Adrenal gland (tissue), 12 donors: ENCODE results near the gene SIPA1L2. TPM values are rescaled to one million over a fixed set of nuclear protein-coding genes. Genes with fewer than 3 reads are reported as not detected.

Experiments
- DNase-seq, 7 donors: peaks; one replicate each; pipeline ENCODE4 v3.0.0-alpha.2; 2019 to 2020
- H3K27ac ChIP-seq, 5 donors: fragments of 200-600 bp; sonication (generic) in 4 of 5; 1 replicate in 3 of 5; 2 replicates in 2 of 5; pipeline versions ENCODE4 v1.5.1 to v1.8.0; 2016 to 2020; ENCODE audit warnings: mild to moderate bottlenecking in 1 of 5
- H3K27me3 ChIP-seq: fragments of 200-600 bp; 2 replicates; pipeline ENCODE4 v1.8.0; 2021
- H3K36me3 ChIP-seq, 2 donors: fragments of 200-600 bp; replicated peaks in 1 of 2; 1 replicate in 1 of 2; 2 replicates in 1 of 2; pipeline versions ENCODE4 v1.5.1 to v1.8.0; 2018 to 2022
- H3K4me1 ChIP-seq, 2 donors: fragments of 200-600 bp; replicated peaks in 1 of 2; 1 replicate in 1 of 2; 2 replicates in 1 of 2; pipeline versions ENCODE4 v1.5.1 to v1.8.0; 2018 to 2021
- H3K4me3 ChIP-seq, 4 donors: fragments of 200-600 bp; sonication (generic) in 3 of 4; one replicate each; pipeline ENCODE4 v1.5.1; 2016 to 2018
- H3K9me3 ChIP-seq, 3 donors: fragments of 200-600 bp; sonication (generic) in 1 of 3; replicated peaks in 1 of 3; 1 replicate in 2 of 3; 2 replicates in 1 of 3; pipeline versions ENCODE4 v1.5.1 to v1.8.0; 2016 to 2021
- CTCF ChIP-seq, 6 experiments: fragments of 450-650 bp in 4 of 6; fragments of 200-600 bp in 2 of 6; sonication (generic) in 1 of 6; IDR thresholded peaks; 1 replicate in 5 of 6; 2 replicates in 1 of 6; pipeline versions ENCODE4 v1.5.1 to v1.8.0; 2016 to 2021; ENCODE audit warnings: antibody characterized with exemption in 6 of 6, mild to moderate bottlenecking in 2 of 6, moderate library complexity in 1 of 6
- POLR2A ChIP-seq, 2 donors: fragments of 450-650 bp; IDR thresholded peaks; one replicate each; pipeline ENCODE4 v1.6.1; 2017; ENCODE audit warnings: antibody characterized with exemption in 2 of 2, mild to moderate bottlenecking in 2 of 2, moderate library complexity in 1 of 2
- WGBS, 4 donors: extraction: QIAGEN DNeasy Blood & Tissue Kit in 2 of 4; methylation state at CpG; one replicate each; pipeline versions ENCODE4 v1.1.5 to v1.1.7; 2013 to 2017; 5-methylcytosine and 5-hydroxymethylcytosine counted together
- intact Hi-C, 2 donors: fragments of 100-400 bp; cut with DNase I; formaldehyde crosslinking; loops; one replicate each; pipeline versions ENCODE4 v1.14.1 to v1.15.0; 2022 to 2023
- polyA plus RNA-seq, 3 donors: library from polyadenylated mRNA; stranded (reverse); fragments of 200-250 nt in 2 of 3; fragments of 350-450 nt in 1 of 3; fragmentation: Illumina TruSeq in 1 of 3; extraction: RNeasy Lipid Tissue Mini Kit (QIAGEN cat#74804) in 1 of 3; gene quantifications; one replicate each; pipeline ENCODE4 v1.2.3, GENCODE V29; 2013 to 2014
- total RNA-seq, 9 donors: library from RNA; depleted of rRNA in 4 of 9; stranded (reverse); fragments of >200 nt in 4 of 9; fragments of 120-200 nt in 1 of 9; fragmentation: NEBNext Ultra II Directional in 1 of 9; extraction: Animal tissue kit (Norgen Biotek cat#: 25700) in 1 of 9; gene quantifications; one replicate each; pipeline versions ENCODE4 v1.1.0 to v1.2.4, GENCODE V29; 2013 to 2023
- donor health status: healthy with polysubstance abuse.
- donor health status: Bipolar disorder and iron deficiency.
- donor health status: DM: yes; HTN: yes; CAD: no.
- donor health status: DM: no; HTN: no; CAD: no.
- donor health status: DM: no; HTN: no; CAD: no.
- donor health status: DM: yes; HTN: yes; CAD: no.

Gene SIPA1L2
- total and polyA plus RNA-seq, 12 donors = 5.5 to 15.9 (median 10.6) TPM

GRCh38 chr1:232675898-232676297 lies 46.0 kb upstream of the SIPA1L2 start:
- H3K27ac ChIP-seq = no peak overlapping the region

GRCh38 chr1:232675260-232675659 lies 45.3 kb upstream of the SIPA1L2 start:
- Histone ChIP-seq H3K4me3 (no peak overlapping the region), H3K9me3 (no peaks in the 10 kb centered on the region), H3K36me3 (no peaks in the 10 kb centered on the region), H3K27ac (no peak overlapping the region), H3K4me1 (no peaks in the 10 kb centered on the region), H3K27me3 (no peaks in the 10 kb centered on the region)
- WGBS, 4 donors = 68 to 84% (median 78%) methylated on average over 5 of the region's 5 CpGs
- TF ChIP-seq CTCF (IDR thresholded peaks at IDR 0.05) = no peak
- DNase-seq = no peak
- intact Hi-C loops = no loop called here

More at GRCh38 chr1:232675898-232676297, 46.0 kb upstream of the SIPA1L2 start:
- Histone ChIP-seq H3K4me1 (no peaks in the 10 kb centered on the region), H3K9me3 (no peaks in the 10 kb centered on the region), H3K4me3 (no peak overlapping the region), H3K36me3 (no peaks in the 10 kb centered on the region), H3K27me3 (no peaks in the 10 kb centered on the region)
- DNase-seq = no peak
- no peak for TF ChIP-seq POLR2A (IDR thresholded peaks at IDR 0.05)
- TF ChIP-seq CTCF (IDR thresholded peaks at IDR 0.05) = no peak
- intact Hi-C loops = no loop called here
- WGBS, 4 donors = 83 to 95% (median 92%) methylated on average over 1 of the region's 1 CpG

- peaks cover 0 to 2% of the 10 kb centered on the region in 2 donors for H3K4me1 ChIP-seq
- DNase-seq = no peak
- no peaks in the 10 kb centered on the region for H3K36me3 ChIP-seq
- TF ChIP-seq POLR2A (IDR thresholded peaks at IDR 0.05) (no peak), CTCF (IDR thresholded peaks at IDR 0.05) (no peak)
- H3K27me3 ChIP-seq = no peaks in the 10 kb centered on the region
- H3K27ac ChIP-seq = no peak overlapping the region
- H3K4me3 ChIP-seq = no peak overlapping the region
- H3K9me3 ChIP-seq = no peaks in the 10 kb centered on the region
- intact Hi-C loops = no loop called here
- 84 to 96% (median 89%) methylated on average over 6 of the region's 6 CpGs for WGBS, 4 donors
These were observed 43.3 kb upstream of the SIPA1L2 start for GRCh38 chr1:232673256-232673655.

- H3K36me3 ChIP-seq = no peaks in the 10 kb centered on the region
- peaks cover 0 to 14% of the 10 kb centered on the region in 2 donors for H3K4me1 ChIP-seq
- H3K27me3 ChIP-seq = no peaks in the 10 kb centered on the region
- H3K9me3 ChIP-seq = no peaks in the 10 kb centered on the region
- no peak for DNase-seq
- no peak for TF ChIP-seq POLR2A (IDR thresholded peaks at IDR 0.05)
- TF ChIP-seq CTCF (IDR thresholded peaks at IDR 0.05) = no peak
- intact Hi-C loops = no loop called here
- H3K27ac ChIP-seq = no peak overlapping the region
- H3K4me3 ChIP-seq = no peak overlapping the region
- 78 to 84% (median 79%) methylated on average over 11 of the region's 11 CpGs for WGBS, 4 donors
These were observed 40.2 kb upstream of the SIPA1L2 start for GRCh38 chr1:232669981-232670747.
